Right hindlimb (tissue), 1 donor: Measurements from ENCODE around the gene FAM168A.

Experiments used
- DNase-seq: peaks from one replicate; pipeline ENCODE4 v3.0.0-alpha.2; 2018

The FAM168A gene

GRCh38 chr11:73420136-73420535 is 177.8 kb downstream of the FAM168A start:
- no peak for DNase-seq

GRCh38 chr11:73416786-73417185 is 181.1 kb downstream of the FAM168A start:
- no peak for DNase-seq

DNA sequence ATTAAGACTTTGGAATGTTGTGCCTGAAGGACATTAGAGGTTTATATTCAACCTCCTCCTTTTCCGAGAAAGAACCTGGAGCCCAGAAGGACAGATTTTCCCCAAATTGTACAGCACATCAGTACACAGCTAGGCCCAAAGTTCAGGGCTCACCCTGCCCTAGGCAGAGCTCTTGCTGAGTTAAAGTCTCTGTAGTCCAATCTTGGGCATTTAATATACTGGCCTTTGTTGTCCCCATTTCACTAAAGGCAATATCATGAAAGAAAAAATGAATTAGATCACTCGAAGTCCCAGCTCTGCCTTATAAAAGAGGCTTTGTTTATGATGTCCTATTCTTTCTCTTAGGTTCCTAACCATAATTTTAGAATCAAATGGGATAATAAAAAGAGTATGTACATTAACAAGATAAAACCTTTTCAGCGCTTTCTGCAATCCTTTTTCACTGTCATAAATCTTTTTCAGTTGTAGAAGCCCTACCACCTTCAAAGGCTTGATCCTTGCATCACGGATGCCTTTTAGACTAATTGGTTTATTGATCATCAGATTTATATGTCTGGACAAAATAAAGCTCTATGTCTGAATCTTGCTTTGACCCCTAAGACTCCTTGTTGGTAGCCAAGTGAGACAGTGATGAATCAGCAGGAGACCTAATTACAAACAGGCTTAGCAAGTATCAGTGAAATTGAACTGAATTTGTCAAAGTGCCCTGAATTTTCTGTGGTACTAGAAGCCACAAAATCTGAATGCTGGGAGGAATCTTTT is 181.9 kb downstream of the FAM168A start:
- no peak for DNase-seq

GRCh38 chr11:73414977-73415651 is 182.8 kb downstream of the FAM168A start:
- no peak for DNase-seq

DNA sequence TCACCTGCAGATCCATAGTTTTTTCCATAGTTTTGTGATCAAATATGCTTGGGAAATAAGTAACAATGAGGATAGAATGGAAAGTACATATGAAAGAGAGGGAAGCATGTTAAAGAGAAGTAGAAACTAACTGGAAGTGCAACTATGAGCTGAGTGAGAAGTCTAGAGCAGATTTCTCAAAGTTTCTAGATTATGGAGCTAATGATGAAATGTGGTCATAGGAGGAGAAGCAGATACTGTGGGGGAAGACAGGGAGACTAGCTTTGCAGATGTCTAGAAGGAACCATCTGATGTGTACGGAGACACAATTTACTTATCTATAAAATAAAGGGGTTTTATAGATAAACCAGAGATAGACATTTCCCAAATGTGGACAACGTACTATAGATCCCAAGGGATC is 184.7 kb downstream of the FAM168A start:
- no peak for DNase-seq

DNA sequence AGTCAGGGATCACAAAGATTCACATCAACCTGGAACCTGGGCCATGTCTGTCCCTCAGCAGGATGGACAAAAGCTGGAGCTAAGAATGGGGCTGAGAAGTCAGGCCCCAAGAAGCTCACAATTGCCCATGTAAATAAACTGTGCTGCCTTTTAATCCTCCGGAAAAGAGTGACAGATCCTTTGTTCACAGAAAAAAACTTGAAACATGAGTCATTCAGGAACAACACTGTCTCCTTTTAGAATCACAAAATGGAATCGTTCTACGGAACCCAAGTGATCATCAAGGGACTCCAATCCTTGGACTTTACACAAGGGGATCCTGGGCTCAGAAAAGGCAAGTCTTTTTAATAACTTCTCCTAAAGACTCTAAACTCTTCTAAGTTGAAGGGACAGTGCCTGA is 185.6 kb downstream of the FAM168A start:
- no peak for DNase-seq

- DNase-seq = no peak
Measured at GRCh38 chr11:73411031-73411430, 186.9 kb downstream of the FAM168A start.

- no peak for DNase-seq
Measured at GRCh38 chr11:73410627-73411026, 187.3 kb downstream of the FAM168A start.

DNA sequence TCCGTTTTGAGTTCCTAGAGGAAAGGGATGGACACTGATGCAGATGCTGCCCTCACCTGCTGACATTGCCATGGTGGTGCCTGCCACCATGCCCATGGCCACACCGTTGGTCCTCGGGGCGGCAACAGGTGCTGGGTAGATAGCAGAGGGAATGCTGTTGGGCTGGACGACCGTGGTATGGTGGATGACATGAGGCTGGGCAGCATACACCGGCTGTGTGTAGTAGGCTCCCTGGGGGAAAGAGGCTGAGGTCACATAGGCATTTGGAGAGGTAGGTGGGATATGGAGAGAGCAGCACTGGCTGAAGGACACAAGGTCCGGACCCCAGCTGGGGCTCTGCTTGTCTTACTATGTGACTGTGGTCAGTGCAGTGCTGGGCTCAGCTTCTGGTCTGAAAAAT is 188.5 kb downstream of the FAM168A start:
- no peak for DNase-seq

- no peak for DNase-seq
Measured at GRCh38 chr11:73406619-73407018, 191.3 kb downstream of the FAM168A start.

GRCh38 chr11:73406131-73406530 is 191.8 kb downstream of the FAM168A start:
- no peak for DNase-seq

DNA sequence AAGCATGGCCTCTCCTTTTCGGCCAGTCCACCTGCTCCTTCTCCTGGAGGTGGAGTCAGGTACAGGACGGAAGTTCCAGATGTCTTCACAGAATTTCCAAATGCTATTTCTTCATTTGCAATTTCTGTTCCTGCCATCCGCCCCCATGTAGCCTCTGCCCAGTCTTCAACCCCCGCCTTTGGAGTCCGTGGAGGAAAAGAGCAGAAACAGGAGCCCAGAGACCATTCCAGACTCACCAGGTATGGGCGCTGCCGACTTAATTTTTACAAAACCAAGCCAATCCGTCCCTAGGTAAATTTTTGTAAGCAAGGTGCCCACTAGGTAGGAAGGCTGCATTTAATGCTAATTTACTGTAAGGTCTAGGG is 192.8 kb downstream of the FAM168A start:
- no peak for DNase-seq

- DNase-seq = no peak
Measured at GRCh38 chr11:73404506-73405145, 193.3 kb downstream of the FAM168A start.

DNA sequence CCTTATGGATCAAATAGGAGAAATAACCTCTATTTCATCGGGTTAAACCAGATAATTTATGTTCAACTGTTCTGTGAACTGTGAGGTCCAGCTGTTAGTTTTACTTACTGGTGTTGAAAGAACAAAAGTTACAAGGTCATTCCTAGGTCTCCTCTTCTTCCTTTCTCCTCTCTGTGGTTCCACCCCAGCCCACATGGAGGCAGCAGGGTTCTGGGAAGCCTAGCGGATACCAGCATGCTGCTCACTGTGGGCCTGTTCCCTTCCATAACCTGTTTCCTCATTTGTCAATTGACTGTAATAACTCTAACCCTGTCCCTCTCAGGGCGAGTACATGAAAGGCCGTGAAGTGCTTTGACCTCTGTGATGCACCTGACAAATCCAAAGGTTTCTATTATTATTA is 193.9 kb downstream of the FAM168A start:
- DNase-seq = no peak

GRCh38 chr11:73403541-73403940 is 194.4 kb downstream of the FAM168A start:
- DNase-seq = no peak

GRCh38 chr11:73402834-73403185 is 195.1 kb downstream of the FAM168A start:
- no peak for DNase-seq

GRCh38 chr11:73401924-73402833 is 195.7 kb downstream of the FAM168A start:
- DNase-seq = no peak

DNA sequence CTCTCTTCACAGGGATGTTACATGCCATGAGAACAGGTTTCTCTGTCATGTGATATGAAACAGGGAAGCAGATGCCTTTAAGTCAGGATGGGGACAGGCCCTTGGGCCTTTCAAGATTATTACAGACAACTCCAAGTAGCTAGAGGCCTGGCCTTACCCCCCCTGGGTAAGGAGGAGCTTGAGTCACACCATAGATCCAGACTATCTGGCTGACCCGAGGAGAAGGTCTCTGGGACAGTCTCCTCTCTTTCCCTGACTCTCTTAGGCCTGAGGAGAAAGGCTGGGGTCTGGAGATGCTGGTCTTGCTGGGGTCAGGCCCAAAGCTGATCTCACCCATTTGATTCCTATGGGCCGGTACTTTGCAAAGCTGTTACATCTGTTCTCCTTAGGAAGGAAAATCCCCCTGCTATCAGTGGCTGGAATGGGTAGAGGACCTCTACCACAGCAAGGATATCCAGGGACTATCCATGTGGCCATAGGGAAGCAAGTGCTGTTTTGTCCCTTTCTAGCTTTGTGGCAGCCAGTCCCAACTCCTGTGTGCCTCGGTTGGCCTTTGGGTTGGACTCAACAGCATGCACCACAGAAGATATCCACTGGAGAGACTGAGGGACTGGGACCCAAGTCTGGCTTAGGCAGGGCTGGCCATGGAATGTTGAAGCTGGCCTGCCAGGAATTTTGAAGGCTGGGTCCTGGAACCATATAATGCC is 196.5 kb downstream of the FAM168A start:
- no peak for DNase-seq

- DNase-seq = no peak
Measured at GRCh38 chr11:73400293-73400692, 197.6 kb downstream of the FAM168A start.

DNA sequence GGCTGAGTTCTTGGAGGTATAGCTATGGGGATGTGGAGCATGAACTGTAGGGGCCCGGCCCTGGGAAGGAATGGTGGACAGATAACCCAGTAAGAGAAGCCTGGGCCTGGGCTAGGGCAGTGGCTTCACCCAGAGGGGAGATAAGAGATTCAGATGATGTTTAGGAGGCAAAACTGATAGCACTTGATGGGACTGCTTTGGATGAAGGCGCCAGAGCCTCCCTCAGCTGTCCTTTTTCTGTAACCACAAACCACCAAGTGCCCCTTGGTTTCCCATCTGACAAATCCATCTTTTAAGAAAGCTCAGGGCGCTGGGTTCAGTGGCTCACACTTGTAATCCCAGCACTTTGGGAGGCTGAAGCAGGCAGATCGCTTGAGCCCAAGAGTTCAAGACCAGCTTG is 198.3 kb downstream of the FAM168A start:
- no peak for DNase-seq

DNA sequence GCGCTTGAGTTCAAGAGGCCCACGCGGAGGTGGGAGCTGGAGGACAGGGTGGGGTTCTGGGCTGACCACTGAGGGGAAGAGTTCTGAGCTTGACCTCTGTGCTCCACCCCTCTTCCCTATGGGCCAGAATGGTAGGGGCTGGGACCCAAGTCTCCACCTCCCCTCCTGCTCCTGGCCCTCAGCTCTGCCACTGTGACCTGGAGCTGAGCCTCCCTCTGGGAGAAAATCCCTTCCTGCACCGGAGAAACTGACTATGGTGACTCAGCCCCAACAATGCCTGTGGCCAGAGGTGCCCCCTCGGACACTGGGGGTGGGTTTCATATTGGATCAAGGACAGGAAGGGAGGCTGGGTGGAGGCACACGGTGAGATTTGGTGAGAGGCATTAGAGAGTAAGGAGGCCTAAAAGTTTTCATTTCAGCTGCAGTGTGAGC is 198.7 kb downstream of the FAM168A start:
- no peak for DNase-seq

DNA sequence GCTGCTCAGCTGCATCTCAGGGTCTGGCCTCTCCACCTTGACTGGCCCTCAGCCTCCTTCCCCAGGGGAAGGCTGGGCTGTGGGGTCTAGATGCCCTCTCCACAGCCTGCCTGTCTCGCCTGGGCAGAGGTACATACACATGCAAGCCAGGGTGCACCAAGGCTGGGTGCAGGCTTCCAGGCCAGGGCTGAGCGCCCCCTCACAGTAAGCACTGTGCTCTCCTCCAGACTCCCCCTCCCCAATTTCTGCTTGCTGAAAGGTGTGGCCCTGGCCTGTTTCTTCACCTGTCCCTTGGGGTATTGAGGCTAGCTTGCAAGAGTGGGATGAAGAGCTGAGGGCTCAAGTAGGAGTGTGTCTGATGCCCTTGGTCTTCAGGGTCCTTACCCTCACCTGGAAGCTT is 199.2 kb downstream of the FAM168A start:
- DNase-seq = no peak

GRCh38 chr11:73398132-73398526 is 199.8 kb downstream of the FAM168A start:
- no peak for DNase-seq
